HG03432 (cell line): ENCODE results near the gene SDC1.

Experiments
- ATAC-seq: cut with Tn5 transposase; IDR thresholded peaks from one replicate; pipeline ENCODE4 v1.9.1; 2021; ENCODE audit warnings: mild to moderate bottlenecking, moderate library complexity; ENCODE audit not compliant: unreplicated experiment

SDC1 gene

GRCh38 chr2:20215183-20216040 lies 9.5 kb downstream of the SDC1 start:
- no peak for ATAC-seq

DNA sequence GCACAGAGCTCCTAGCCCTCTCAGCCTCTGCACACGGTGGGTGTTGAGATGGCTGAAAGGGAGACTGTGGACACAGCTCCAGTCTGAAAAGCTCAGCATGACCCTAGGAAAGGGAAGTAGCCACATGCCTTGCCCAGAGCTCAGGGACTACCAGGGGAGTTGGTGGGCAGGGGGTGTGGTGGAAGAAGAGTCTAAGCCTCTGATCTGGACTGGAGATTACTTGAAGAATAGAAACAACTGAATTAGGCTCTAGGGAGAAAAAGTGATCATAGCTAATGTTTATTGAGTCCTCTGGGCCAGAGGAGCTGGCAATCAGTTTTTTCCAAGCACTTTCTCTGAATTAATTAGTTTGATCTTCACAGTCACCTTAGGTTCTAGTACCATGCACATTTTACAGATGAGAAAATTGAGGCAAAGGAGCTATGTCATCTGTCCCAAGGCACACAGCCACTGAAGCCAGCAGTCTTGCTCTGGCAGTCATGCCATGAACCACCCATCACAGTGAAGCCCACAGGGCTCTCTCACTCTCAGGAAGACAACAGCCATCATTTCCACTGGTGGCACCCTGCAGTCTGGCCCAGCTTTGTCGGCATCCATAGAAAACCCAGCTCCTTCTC lies 10.3 kb downstream of the SDC1 start:
- ATAC-seq: no peak

DNA sequence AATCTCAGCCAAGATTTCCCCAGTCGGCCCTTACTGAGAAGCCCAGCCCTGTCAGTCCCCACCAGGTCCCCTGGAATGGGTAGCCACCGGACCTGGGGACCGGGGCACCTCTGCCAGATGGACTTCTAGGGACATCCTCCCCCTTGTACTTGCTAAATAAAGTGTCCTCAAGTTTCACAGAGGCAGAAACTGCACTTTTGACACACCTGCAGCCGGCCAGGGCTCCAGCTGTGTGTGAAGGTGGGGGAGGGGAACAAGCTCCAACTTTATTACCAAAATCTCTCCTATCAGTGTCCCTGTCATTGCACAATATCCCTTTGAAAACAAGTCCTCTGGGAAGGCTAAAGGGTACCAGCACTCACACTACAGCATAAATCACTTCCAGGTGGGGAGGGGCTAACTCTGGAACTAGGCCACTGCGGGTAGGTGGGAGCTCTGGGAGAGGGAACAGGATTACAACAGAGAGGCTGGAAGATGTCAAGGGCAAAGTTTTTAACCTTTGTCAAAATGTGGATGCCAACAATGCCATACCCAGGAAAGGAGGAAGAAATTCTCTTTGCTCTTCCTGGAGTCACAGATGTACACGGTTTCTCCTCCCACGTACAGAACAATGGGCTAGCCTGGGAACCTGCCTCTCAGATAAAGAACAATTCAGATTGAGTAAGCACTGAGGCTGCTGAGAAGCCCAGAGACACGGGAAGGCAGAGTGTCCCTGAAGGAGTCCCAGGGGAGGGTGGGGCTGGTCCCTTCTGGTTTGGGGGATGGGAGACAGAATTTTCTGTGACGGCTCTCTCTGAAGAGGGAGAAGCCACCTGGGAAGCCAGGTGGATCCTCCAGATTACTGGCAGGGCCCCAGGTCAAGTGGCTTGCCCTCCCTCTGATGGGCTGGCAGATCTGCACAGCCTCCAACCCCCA lies 11.0 kb downstream of the SDC1 start:
- peak; percentile 47 for ATAC-seq

- no peak for ATAC-seq
These were observed 11.9 kb downstream of the SDC1 start for GRCh38 chr2:20212871-20213503.

- ATAC-seq: peak; percentile 55
These were observed 12.5 kb downstream of the SDC1 start for GRCh38 chr2:20212459-20212870.

GRCh38 chr2:20211860-20212458 lies 13.0 kb downstream of the SDC1 start:
- ATAC-seq: no peak

GRCh38 chr2:20211420-20211819 lies 13.5 kb downstream of the SDC1 start:
- no peak for ATAC-seq

DNA sequence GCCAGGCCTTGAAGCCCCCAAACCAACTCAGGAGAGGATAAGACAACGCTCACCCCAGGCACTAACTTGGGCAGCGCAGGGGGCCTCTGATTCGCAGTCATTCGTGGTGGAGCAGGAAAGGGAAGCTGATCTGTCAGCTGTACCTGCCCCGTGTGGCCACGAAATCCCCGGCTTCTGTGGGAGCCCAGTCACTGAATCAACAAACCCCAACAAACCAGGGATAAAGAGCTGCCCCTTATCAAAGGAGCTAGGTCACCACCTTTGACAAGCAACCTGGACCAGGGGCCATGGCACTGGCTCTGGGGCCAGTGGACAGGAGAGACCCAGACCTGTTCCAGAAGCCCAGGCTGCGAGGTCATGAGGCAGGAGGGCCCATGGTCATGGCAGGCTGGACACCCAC lies 14.5 kb downstream of the SDC1 start:
- no peak for ATAC-seq

DNA sequence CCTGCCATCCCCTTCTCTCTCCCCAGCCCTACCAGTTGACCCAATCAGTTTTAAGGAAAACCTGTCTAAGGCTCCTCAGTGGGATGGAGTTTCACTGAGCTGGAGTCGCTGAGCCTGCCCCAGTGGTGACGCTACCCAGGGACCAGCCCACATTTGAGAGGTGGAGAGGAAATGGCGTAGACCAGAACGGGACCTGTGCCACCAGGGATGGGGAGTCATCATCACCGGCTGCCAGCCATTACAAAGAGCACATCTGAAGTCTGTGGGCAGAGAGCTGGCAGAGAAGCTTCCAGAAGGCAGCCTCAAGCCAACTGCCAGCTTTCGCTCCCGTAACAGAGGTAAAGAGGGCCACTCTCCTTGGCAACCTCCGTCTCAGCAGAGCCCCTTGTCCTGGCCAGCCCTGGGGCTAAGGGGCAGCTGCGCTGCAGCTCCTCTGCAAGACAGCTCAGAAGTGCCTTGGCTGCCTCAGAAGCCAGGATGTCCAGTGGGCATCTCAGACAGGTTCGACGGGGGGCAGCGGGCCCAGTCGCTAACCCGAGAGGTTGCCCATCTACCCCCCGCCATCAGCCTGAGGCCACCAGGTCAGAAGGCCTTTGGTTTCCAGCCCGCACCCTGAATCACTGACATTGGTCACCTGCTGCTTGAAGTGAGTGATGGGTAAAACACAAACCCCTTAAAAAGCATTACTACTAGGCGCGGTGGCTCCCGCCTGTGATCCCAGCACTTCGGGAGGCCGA lies 15.4 kb downstream of the SDC1 start:
- no peak for ATAC-seq

GRCh38 chr2:20208476-20208859 lies 16.5 kb downstream of the SDC1 start:
- ATAC-seq: no peak

DNA sequence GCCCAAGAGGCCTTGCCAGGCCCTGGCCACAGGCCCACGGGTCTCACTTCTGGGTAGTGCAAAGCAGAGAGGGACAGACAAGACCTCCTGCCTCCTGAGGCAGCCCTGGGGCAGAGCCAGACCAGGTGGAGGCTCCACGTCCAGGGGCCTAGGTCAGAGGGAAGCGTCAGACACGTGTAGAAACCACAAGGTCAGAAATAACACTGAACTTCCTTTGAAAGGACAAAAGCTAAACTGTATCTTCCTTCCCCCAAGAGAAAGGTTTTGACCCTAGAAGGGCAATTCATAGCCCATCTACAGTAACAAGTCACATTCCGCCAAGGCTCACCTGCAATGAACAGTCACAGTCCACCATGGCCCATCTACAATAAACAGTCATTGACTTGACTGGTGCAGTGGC lies 17.9 kb downstream of the SDC1 start:
- ATAC-seq: peak; percentile 67

GRCh38 chr2:20205915-20206524 lies 18.9 kb downstream of the SDC1 start:
- no peak for ATAC-seq

DNA sequence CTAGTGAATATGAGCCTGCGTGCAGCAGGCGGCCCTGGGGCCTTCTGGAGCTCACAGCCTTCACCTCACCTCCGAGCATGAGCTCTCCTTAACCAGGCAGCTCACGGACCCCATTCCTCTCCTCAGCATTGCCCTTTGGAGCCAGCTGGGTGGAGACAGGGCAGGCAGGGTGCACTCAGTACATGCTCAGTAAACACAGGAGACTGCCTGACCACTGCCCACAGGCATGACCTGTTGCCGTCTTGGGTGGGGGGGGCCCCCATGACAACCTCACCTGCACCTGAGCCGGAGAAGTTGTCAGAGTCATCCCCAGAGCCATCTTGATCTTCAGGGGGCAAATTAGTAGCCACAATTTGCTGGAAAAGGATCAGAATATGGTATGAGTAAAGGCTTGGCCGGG lies 19.9 kb downstream of the SDC1 start:
- ATAC-seq: no peak

- no peak for ATAC-seq
These were observed 21.3 kb downstream of the SDC1 start for GRCh38 chr2:20203521-20204225.

- no peak for ATAC-seq
These were observed 21.9 kb downstream of the SDC1 start for GRCh38 chr2:20203072-20203471.

- ATAC-seq: no peak
These were observed 23.3 kb downstream of the SDC1 start for GRCh38 chr2:20201671-20202070.

DNA sequence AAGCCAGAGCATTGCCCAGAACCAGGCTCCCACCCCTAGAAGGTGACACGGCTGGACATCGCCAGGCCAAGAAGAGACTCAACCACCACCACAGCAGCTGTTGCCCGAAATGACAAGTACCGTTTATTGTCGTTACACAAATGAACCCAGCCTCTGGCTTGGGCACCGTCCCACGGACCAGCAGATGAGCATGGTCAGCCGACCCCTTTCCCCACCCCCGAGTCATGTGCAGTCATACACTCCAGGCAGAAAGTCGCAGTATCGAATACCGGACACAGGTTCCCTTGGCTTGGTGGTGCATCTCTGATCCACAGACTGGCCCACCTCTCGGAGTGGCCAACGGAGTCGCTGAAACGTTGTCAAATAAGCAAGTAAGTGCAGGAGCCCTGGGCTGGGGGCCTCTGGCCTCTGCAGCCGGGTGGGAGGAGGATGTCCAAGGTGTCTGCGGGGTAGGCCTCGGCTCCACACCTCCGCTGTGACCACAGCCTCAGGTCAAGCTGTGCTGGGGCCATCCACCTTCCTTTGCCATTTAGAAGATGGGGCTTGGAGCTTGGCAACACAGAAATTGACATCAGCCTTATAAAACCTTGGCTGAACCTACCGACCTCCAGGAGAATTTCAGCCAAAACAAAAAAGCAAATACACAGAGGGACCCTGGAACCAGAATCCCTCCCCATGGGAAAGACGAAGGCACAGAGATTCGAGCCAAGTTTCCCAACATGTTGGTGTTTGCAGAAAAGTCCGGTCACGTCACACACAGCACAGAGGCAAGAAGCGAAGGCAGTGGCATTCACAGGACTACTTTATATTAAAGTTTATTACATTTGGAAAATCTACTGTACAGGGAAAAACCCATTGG lies 24.0 kb downstream of the SDC1 start:
- no peak for ATAC-seq
